Esophagus muscularis mucosa (tissue), 4 donors: ENCODE measurements around the gene CAMKK2. TPM values are rescaled to one million over a fixed set of nuclear protein-coding genes. Genes with fewer than 3 reads are reported as not detected.

Experiments used
- DNase-seq: peaks from one replicate; pipeline ENCODE4 v3.0.0-alpha.2; 2017; ENCODE audit errors: extremely low spot score
- H3K27ac ChIP-seq, 4 donors: fragments of 200-600 bp; sonication (generic); replicated peaks in 1 of 4; 1 replicate in 3 of 4; 2 replicates in 1 of 4; pipeline ENCODE4 v1.5.1; 2016 to 2019; ENCODE audit warnings: mild to moderate bottlenecking in 1 of 4
- H3K27me3 ChIP-seq, 4 donors: fragments of 200-600 bp; sonication (generic); one replicate each; pipeline versions ENCODE4 v1.5.1 to v1.6.0; 2016 to 2019
- H3K36me3 ChIP-seq, 4 donors: fragments of 200-600 bp; sonication (generic); one replicate each; pipeline ENCODE4 v1.5.1; 2016 to 2019
- H3K4me1 ChIP-seq, 4 donors: fragments of 200-600 bp; sonication (generic); one replicate each; pipeline ENCODE4 v1.5.1; 2016 to 2019
- H3K4me3 ChIP-seq, 4 donors: fragments of 200-600 bp; sonication (generic); 1 replicate in 2 of 4; 2 replicates in 2 of 4; pipeline ENCODE4 v1.5.1; 2016 to 2019; ENCODE audit warnings: mild to moderate bottlenecking in 4 of 4, moderate library complexity in 1 of 4
- H3K9me3 ChIP-seq, 4 donors: fragments of 200-600 bp; sonication (generic); 1 replicate in 3 of 4; 2 replicates in 1 of 4; pipeline ENCODE4 v1.5.1; 2016 to 2019
- EP300 ChIP-seq: sonication (generic); formaldehyde crosslinking; IDR thresholded peaks from one replicate; pipeline ENCODE4 v1.6.1; 2017; ENCODE audit warnings: antibody characterized with exemption
- POLR2A ChIP-seq: fragments of 450-650 bp; IDR thresholded peaks from one replicate; pipeline ENCODE4 v1.6.1; 2017; ENCODE audit warnings: antibody characterized with exemption, moderate library complexity, mild to moderate bottlenecking, low read depth
- POLR2AphosphoS5 ChIP-seq, 2 donors: sonication (generic); formaldehyde crosslinking; IDR thresholded peaks; one replicate each; pipeline ENCODE4 v1.6.1; 2017; ENCODE audit warnings: antibody characterized with exemption in 2 of 2
- WGBS: methylation state at CpG from one replicate; pipeline ENCODE4 v1.1.5; 2018; 5-methylcytosine and 5-hydroxymethylcytosine counted together
- intact Hi-C: fragments of 100-400 bp; cut with DNase I; formaldehyde crosslinking; loops from one replicate; pipeline ENCODE4 v1.15.1; 2023
- total RNA-seq, 4 donors: library from RNA; depleted of rRNA; stranded (reverse); fragments of >200 nt; gene quantifications; one replicate each; pipeline versions ENCODE4 v1.1.0 to v1.2.1, GENCODE V29; 2016
- TF ChIP-seq, protein P1 (sequence below), 3 experiments: fragments of 200-600 bp in 2 of 3; fragments of 450-650 bp in 1 of 3; sonication (generic) in 2 of 3; IDR thresholded peaks; one replicate each; pipeline ENCODE4 v1.5.1; 2017 to 2019; ENCODE audit warnings: antibody characterized with exemption in 3 of 3, mild to moderate bottlenecking in 2 of 3, moderate library complexity in 1 of 3

The CAMKK2 gene
- total RNA-seq, 4 donors from 2014 or later, result 23.9 to 45.0 (median 37.4) TPM

DNA sequence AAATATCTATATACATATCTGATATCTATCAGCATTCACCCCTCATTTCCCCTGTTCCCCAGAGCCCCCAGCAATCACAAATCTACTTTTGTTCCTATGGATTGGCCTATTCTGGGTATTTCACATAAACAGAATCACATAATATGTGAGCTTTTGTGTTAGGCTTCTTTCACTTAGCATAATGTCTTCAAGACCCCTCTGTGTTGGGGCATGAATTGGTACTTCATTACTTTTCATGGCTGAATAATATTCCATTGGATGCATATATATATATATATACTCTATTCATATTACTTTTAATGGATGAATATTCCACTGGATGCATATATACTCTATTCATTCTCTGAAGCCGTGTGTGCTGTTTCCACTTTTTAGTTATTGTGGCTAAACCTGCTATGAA is 28.7 kb downstream of the CAMKK2 start:
- H3K9me3 ChIP-seq, result no peaks in the 10 kb centered on the region
- no peaks in the 10 kb centered on the region for H3K27me3 ChIP-seq
- 100% methylated on average over 1 of the region's 1 CpG for WGBS
- no peaks in the 10 kb centered on the region for H3K4me1 ChIP-seq
- H3K4me3 ChIP-seq, result no peak overlapping the region
- TF ChIP-seq, protein P1, sequence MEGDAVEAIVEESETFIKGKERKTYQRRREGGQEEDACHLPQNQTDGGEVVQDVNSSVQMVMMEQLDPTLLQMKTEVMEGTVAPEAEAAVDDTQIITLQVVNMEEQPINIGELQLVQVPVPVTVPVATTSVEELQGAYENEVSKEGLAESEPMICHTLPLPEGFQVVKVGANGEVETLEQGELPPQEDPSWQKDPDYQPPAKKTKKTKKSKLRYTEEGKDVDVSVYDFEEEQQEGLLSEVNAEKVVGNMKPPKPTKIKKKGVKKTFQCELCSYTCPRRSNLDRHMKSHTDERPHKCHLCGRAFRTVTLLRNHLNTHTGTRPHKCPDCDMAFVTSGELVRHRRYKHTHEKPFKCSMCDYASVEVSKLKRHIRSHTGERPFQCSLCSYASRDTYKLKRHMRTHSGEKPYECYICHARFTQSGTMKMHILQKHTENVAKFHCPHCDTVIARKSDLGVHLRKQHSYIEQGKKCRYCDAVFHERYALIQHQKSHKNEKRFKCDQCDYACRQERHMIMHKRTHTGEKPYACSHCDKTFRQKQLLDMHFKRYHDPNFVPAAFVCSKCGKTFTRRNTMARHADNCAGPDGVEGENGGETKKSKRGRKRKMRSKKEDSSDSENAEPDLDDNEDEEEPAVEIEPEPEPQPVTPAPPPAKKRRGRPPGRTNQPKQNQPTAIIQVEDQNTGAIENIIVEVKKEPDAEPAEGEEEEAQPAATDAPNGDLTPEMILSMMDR (IDR thresholded peaks at IDR 0.05), result no peak
- TF ChIP-seq EP300, result no peak
- TF ChIP-seq POLR2A, result no peak
- TF ChIP-seq POLR2AphosphoS5 (IDR thresholded peaks at IDR 0.05), result no peak
- DNase-seq, result no peak
- H3K36me3 ChIP-seq, result peaks cover 25 to 90% (median 72%) of the 10 kb centered on the region in 4 donors
- H3K27ac ChIP-seq, result no peak overlapping the region
- intact Hi-C loops, result no loop called here

DNA sequence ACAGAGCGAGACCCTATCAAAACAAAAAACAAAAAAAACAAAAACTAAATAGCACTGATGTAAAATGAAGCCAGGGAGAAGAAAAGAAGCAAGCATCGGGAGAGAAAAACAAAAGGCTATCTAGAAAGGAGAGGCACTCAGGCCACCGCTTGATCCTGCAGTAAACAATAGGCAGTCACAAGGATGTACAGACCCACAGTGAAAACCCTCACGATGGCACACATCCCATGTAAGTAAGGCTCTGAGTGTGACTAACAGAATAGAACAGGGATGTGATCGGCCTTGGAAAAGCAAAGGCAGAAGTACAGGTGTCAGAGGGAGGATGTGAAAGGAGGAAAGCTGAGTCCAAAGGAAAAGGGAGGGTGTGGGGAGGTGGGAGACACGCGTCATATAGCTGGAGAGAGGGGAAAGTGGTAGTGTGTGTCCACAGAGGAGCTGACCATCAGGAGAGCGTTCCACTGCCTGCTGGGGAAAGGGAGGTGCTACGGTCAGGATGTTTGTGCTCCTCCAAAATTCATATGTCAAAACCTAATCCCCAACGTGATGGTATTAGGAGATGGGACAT is 31.5 kb downstream of the CAMKK2 start:
- intact Hi-C loops, result no loop called here
- WGBS, result 80% methylated on average over 10 of the region's 10 CpGs
- H3K4me1 ChIP-seq, result no peaks in the 10 kb centered on the region
- no peak overlapping the region for H3K27ac ChIP-seq
- no peak for DNase-seq
- TF ChIP-seq, protein P1 (IDR thresholded peaks at IDR 0.05), result no peak
- TF ChIP-seq POLR2AphosphoS5 (IDR thresholded peaks at IDR 0.05) (no peak), EP300 (no peak), POLR2A (no peak)
- H3K9me3 ChIP-seq, result no peaks in the 10 kb centered on the region
- H3K36me3 ChIP-seq, result peaks cover 40 to 97% (median 88%) of the 10 kb centered on the region in 4 donors
- no peaks in the 10 kb centered on the region for H3K27me3 ChIP-seq
- no peak overlapping the region for H3K4me3 ChIP-seq

DNA sequence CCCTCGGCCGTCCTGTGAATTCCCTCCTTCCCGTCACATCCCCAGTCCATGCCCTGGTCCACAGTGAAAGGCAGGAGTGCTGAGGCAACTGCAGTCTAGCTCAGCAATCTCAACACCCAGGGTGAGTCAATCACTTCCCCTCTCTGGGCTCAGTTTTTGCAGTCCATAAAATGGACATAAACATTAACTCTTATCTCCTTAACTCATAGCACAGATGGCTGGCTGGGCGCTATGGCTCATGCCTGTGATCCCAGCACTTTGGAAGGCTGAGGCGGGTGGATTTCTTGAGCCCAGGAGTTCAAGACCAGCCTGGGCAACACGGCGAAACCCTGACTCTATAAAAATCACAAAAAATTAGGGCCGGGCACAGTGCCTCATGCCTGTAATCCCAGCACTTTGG is 32.4 kb downstream of the CAMKK2 start:
- no peak overlapping the region for H3K4me3 ChIP-seq
- no peaks in the 10 kb centered on the region for H3K27me3 ChIP-seq
- no peaks in the 10 kb centered on the region for H3K9me3 ChIP-seq
- no peaks in the 10 kb centered on the region for H3K4me1 ChIP-seq
- no peak for DNase-seq
- H3K27ac ChIP-seq, result no peak overlapping the region
- intact Hi-C loops, result no loop called here
- WGBS, result 94% methylated on average over 6 of the region's 8 CpGs
- peaks cover 41 to 97% (median 88%) of the 10 kb centered on the region in 4 donors for H3K36me3 ChIP-seq
- TF ChIP-seq, protein P1 (IDR thresholded peaks at IDR 0.05), result no peak
- TF ChIP-seq EP300, result no peak
- TF ChIP-seq POLR2AphosphoS5 (IDR thresholded peaks at IDR 0.05), result no peak
- TF ChIP-seq POLR2A, result no peak

DNA sequence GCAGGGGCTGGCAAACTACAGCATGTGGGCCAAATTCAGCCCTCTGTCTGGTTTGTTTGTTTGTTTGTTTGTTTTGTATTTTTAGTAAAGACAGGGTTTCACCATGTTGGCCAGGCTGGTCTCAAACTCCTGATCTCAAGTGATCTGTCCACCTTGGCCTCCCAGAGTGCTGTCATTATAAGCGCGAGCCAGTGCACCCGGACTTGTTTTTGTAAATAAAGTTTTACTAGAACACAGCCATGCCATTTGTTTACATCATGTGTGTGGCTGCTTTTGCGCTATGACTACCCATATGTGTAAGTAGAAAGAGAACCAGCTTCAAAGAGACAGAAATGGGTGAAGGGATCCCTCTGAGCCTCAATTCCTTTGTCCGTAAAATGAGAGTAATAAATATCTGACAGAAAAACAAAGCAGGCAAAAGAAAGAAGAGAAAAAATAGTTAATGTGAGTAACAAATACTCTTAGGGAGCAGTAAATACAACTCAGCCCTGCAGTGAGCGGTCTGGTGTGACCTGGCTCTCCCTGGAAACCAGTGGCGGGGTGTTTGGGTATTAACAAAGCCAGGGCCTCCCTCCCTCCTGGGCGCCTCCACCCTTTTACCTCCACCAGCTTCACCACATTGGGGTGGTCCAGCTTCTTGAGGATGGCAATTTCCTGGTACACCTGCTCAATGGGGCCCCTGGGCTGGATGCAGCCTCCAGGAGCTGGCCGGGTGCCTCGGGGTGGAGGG is 33.1 kb downstream of the CAMKK2 start:
- no peaks in the 10 kb centered on the region for H3K9me3 ChIP-seq
- no peak for DNase-seq
- no peaks in the 10 kb centered on the region for H3K4me1 ChIP-seq
- WGBS, result 94% methylated on average over 8 of the region's 10 CpGs
- TF ChIP-seq POLR2A, result no peak
- TF ChIP-seq, protein P1 (IDR thresholded peaks at IDR 0.05), result no peak
- no peak for TF ChIP-seq POLR2AphosphoS5 (IDR thresholded peaks at IDR 0.05)
- TF ChIP-seq EP300, result no peak
- H3K27me3 ChIP-seq, result no peaks in the 10 kb centered on the region
- H3K4me3 ChIP-seq, result no peak overlapping the region
- peaks cover 37 to 97% (median 87%) of the 10 kb centered on the region in 4 donors for H3K36me3 ChIP-seq
- intact Hi-C loops, result no loop called here
- H3K27ac ChIP-seq, result no peak overlapping the region
